SU-DHL-6 (cell line): Measurements from ENCODE around the gene TAS2R43.
"Not testable (repeated sequence)": the region's sequence is repeated elsewhere in the genome, so short reads cannot be mapped to it uniquely, and the experiment has no call there.

Experiments used
- H2AFZ ChIP-seq: fragments of 200-600 bp; sonication (generic); 2 replicates; pipeline ENCODE4 v1.6.1; 2014; ENCODE audit warnings: low read depth, mild to moderate bottlenecking, moderate library complexity, mixed read lengths, antibody characterized with exemption, low read length; ENCODE audit not compliant: severe bottlenecking
- H3F3A ChIP-seq: fragments of 200-600 bp; shearing (Covaris generic); 2 replicates; pipeline ENCODE4 v1.6.0; 2016; ENCODE audit warnings: antibody characterized with exemption, mild to moderate bottlenecking; ENCODE audit not compliant: insufficient read depth
- H3K27ac ChIP-seq: fragments of 200-600 bp; sonication (generic); 2 replicates; pipeline ENCODE4 v1.5.1; 2016; ENCODE audit warnings: low read depth, mild to moderate bottlenecking, low read length, moderate library complexity, mixed read lengths
- H3K27me3 ChIP-seq: fragments of 200-600 bp; sonication (generic), shearing (Covaris generic); 2 replicates; pipeline ENCODE4 v1.6.0; 2014; ENCODE audit warnings: mild to moderate bottlenecking, low read length
- H3K36me3 ChIP-seq: fragments of 200-600 bp; sonication (generic); 2 replicates; pipeline ENCODE4 v1.6.1; 2014; ENCODE audit warnings: mild to moderate bottlenecking, low read length, mixed read lengths
- H3K4me2 ChIP-seq: fragments of 300-600, 200-600 bp; shearing (Covaris generic), sonication (generic); 2 replicates; pipeline ENCODE4 v1.6.0; 2014; ENCODE audit warnings: low read length, low read depth, mild to moderate bottlenecking; ENCODE audit not compliant: poor library complexity, severe bottlenecking
- H3K4me3 ChIP-seq: fragments of 200-600 bp; sonication (generic); 2 replicates; pipeline ENCODE4 v1.5.1; 2014; ENCODE audit warnings: antibody characterized with exemption, low read length, mild to moderate bottlenecking, mixed read lengths; ENCODE audit not compliant: insufficient read depth, poor library complexity, severe bottlenecking
- H3K79me2 ChIP-seq: fragments of 200-600 bp; sonication (generic); 2 replicates; pipeline ENCODE4 v1.6.1; 2014; ENCODE audit warnings: mild to moderate bottlenecking, low read length, moderate library complexity; ENCODE audit not compliant: insufficient read depth
- H3K9ac ChIP-seq: fragments of 200-600 bp; sonication (generic); 2 replicates; pipeline ENCODE4 v1.7.0; 2014; ENCODE audit warnings: mild to moderate bottlenecking, low read length
- H3K9me2 ChIP-seq: fragments of 200-600 bp; sonication (generic); replicated peaks from 2 replicates; pipeline ENCODE4 v1.6.1; 2014; ENCODE audit warnings: low read length; ENCODE audit not compliant: insufficient read depth
- H3K9me3 ChIP-seq: fragments of 200-600 bp; sonication (generic); 2 replicates; pipeline ENCODE4 v1.6.1; 2014; ENCODE audit warnings: low read length, mixed read lengths; ENCODE audit not compliant: insufficient read depth
- H4K20me1 ChIP-seq: fragments of 200-600 bp; sonication (generic); 2 replicates; pipeline ENCODE4 v1.6.1; 2014; ENCODE audit warnings: low read depth, mild to moderate bottlenecking, antibody characterized with exemption, low read length, moderate library complexity, mixed read lengths
- EZH2phosphoT487 ChIP-seq: fragments of 200-600 bp; sonication (generic), shearing (Covaris generic); conservative IDR thresholded peaks from 2 replicates; pipeline ENCODE4 v1.6.1; 2018; ENCODE audit warnings: mild to moderate bottlenecking, antibody characterized with exemption, low read length, moderate library complexity, mixed read lengths
- TF ChIP-seq, protein P1 (sequence below): fragments of 200-600 bp; sonication (generic); IDR thresholded peaks from one replicate; pipeline ENCODE4 v1.5.1; 2017; ENCODE audit warnings: antibody characterized with exemption, mild to moderate bottlenecking, low read length, moderate library complexity; ENCODE audit not compliant: insufficient read depth, poor library complexity, severe bottlenecking

TAS2R43 gene

DNA sequence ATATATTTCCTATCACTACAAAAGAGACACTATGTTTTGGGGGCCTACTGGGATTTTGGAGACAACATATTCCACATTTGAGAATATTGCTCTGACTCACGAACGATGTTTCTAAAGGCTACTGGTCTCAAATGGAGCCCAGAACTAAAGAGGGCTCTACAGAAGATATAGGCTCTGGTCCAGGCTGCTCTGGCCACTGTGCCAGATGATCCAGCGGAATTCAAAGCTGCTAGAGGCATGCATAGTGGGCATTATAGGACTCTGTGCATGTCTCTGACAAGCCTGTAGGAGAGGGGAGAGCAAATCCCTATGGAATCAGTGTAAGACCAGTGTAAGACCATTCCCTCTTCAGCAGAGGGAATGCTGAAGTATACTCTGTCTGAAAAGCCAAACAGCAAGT is 38.3 kb upstream of the TAS2R43 start:
- Histone ChIP-seq H3K27me3 (no peaks in the 10 kb centered on the region), H3K4me3 (no peak overlapping the region), H3K9ac (no peak overlapping the region), H3F3A (no peaks in the 10 kb centered on the region), H3K79me2 (peaks cover 5% of the 10 kb centered on the region; the same call in 1 of the 2 replicates), H3K9me2 (no peaks in the 10 kb centered on the region), H4K20me1 (no peaks in the 10 kb centered on the region), H3K36me3 (no peaks in the 10 kb centered on the region), H3K9me3 (no peaks in the 10 kb centered on the region), H3K27ac (no peak overlapping the region), H3K4me2 (no peak overlapping the region), H2AFZ (no peak overlapping the region)
- TF ChIP-seq EZH2phosphoT487, result no peak
- TF ChIP-seq, protein P1, sequence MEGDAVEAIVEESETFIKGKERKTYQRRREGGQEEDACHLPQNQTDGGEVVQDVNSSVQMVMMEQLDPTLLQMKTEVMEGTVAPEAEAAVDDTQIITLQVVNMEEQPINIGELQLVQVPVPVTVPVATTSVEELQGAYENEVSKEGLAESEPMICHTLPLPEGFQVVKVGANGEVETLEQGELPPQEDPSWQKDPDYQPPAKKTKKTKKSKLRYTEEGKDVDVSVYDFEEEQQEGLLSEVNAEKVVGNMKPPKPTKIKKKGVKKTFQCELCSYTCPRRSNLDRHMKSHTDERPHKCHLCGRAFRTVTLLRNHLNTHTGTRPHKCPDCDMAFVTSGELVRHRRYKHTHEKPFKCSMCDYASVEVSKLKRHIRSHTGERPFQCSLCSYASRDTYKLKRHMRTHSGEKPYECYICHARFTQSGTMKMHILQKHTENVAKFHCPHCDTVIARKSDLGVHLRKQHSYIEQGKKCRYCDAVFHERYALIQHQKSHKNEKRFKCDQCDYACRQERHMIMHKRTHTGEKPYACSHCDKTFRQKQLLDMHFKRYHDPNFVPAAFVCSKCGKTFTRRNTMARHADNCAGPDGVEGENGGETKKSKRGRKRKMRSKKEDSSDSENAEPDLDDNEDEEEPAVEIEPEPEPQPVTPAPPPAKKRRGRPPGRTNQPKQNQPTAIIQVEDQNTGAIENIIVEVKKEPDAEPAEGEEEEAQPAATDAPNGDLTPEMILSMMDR, result no peak

DNA sequence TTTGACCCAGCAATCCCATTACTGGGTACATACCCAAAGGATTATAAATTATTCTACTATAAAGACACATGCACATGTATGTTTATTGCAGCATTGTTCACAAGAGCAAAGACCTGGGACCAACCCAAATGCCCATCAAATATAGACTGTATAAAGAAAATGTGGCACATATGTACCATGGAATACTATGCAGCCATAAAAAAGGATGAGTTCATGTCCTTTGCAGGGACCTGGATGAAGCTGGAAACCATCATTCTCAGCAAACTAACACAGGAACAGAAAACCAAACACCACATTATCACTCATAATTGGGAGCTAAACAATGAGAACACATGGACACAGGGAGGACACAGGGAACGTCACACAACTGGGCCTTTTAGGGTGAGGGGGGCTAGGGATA is 22.0 kb upstream of the TAS2R43 start:
- H3K9me2 ChIP-seq, H3F3A ChIP-seq, H3K9ac ChIP-seq, H3K36me3 ChIP-seq, H3K27me3 ChIP-seq, H3K27ac ChIP-seq, H4K20me1 ChIP-seq, H3K4me2 ChIP-seq, H3K9me3 ChIP-seq, H2AFZ ChIP-seq, H3K4me3 ChIP-seq: not testable (repeated sequence)
- peaks cover 17% of the 10 kb centered on the region; the same call in 1 of the 2 replicates for H3K79me2 ChIP-seq

DNA sequence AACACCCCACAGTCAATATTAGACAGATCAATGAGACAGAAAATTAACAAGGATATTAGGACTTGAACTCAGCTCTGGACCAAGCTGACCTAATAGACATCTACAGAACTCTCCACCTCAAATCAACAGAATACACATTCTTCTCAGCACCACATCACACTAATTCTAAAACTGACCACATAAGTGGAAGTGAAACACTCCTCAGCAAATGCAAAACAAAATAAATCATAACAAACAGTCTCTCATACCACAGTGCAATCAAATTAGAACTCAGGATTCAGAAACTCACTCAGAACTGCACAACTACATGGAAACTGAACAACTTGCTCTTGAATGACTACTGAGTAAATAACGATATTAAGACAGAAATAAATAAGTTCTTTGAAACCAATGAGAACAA is 19.1 kb upstream of the TAS2R43 start:
- not testable (repeated sequence) for H3K36me3 ChIP-seq, H3K27ac ChIP-seq, H3K27me3 ChIP-seq, H3F3A ChIP-seq, H3K9me3 ChIP-seq, H2AFZ ChIP-seq, H3K4me2 ChIP-seq, H3K9ac ChIP-seq, H3K4me3 ChIP-seq, H4K20me1 ChIP-seq, H3K9me2 ChIP-seq
- H3K79me2 ChIP-seq, result peaks cover 21% of the 10 kb centered on the region; the same call in 1 of the 2 replicates

DNA sequence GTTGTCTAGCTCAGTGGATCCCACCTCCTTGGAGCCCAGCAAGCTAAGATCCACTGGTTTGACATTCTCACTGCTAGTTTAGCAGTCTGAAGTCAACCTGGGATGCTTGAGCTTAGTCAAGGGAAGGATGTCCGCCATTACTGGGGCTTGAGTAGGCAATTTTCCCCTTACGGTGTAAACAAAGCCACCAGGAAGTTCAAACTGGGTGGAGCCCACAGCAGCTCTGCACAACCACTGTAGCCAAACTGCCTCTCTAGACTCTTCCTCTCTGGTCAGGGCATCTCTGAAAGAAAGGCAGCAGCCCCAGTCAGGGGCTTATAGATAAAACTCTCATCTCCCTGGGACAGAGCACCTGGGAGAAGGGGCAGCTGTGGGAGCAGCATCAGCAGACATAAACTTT is 16.7 kb upstream of the TAS2R43 start:
- no peak for TF ChIP-seq EZH2phosphoT487
- TF ChIP-seq, protein P1, result no peak
- Histone ChIP-seq H4K20me1 (no peaks in the 10 kb centered on the region), H3K9me2 (no peaks in the 10 kb centered on the region), H3K9ac (no peak overlapping the region), H3K4me3 (no peak overlapping the region), H3K27me3 (no peaks in the 10 kb centered on the region), H3K4me2 (no peak overlapping the region), H3K9me3 (no peaks in the 10 kb centered on the region), H3K79me2 (peaks cover 21% of the 10 kb centered on the region; the same call in 1 of the 2 replicates), H3F3A (no peaks in the 10 kb centered on the region), H3K36me3 (no peaks in the 10 kb centered on the region), H2AFZ (no peak overlapping the region), H3K27ac (no peak overlapping the region)
